NCI-H226 (cell line): ENCODE data around the gene CENPM.

Experiments
- DNase-seq: peaks from one replicate; pipeline ENCODE4 v3.0.0-alpha.2; 2015

CENPM gene

GRCh38 chr22:41912338-41913039, 34.5 kb downstream of the CENPM start:
- DNase-seq, result no peak

GRCh38 chr22:41911001-41911611, 35.8 kb downstream of the CENPM start:
- DNase-seq, result no peak

DNA sequence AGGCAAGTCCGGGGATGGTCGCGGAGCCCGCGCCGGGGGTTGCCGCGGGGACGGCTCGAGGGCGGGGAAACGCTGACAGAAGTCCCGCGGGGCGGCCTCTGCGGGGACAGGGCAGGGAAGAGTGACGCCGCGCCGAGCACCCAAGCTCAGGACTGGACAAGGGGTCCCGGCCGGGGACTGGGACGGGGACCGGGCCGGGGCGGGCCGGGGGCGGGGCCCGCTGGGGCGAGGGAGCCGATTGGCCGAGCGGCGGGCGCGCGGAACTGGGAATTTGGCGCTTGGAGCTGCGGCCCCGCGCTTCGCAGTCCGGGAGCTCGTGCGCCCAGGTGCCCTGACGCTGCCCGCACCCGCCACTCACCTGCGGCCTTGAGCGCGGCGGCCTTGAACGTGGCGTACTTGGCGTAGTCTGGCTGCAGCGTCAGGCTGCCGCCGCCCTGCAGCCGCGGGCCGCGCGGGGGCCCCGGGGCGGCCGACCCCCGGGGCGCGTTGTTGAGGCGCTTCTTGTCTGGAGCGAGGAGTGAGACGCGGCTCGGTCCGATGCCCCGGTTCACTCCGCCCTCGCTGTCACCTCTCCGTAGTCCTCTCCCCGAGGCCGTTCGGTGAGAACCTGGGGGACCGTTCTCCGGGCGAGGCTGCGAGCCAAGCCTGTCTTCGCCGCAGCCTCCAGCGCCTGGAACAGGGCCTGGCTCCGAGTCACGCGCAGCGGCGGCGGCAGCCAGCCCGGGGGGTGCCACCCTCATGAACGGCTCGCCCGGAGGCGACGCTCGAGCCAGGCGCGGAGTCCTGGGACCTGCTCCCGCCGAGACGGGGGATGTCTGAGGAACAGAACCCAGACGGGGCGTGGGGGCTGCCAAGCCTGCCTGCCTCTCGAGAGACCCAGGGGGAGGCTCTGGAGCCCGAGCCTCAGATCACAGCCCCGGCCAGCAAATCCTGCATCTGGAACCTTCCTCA, 36.6 kb downstream of the CENPM start:
- DNase-seq, result no peak

GRCh38 chr22:41909310-41910049, 37.5 kb downstream of the CENPM start:
- DNase-seq, result no peak

- DNase-seq, result no peak
Observed at GRCh38 chr22:41908411-41909309, 38.3 kb downstream of the CENPM start.

- no peak for DNase-seq
Observed at GRCh38 chr22:41907436-41908401, 39.2 kb downstream of the CENPM start.

GRCh38 chr22:41906822-41907221, 40.1 kb downstream of the CENPM start:
- no peak for DNase-seq

DNA sequence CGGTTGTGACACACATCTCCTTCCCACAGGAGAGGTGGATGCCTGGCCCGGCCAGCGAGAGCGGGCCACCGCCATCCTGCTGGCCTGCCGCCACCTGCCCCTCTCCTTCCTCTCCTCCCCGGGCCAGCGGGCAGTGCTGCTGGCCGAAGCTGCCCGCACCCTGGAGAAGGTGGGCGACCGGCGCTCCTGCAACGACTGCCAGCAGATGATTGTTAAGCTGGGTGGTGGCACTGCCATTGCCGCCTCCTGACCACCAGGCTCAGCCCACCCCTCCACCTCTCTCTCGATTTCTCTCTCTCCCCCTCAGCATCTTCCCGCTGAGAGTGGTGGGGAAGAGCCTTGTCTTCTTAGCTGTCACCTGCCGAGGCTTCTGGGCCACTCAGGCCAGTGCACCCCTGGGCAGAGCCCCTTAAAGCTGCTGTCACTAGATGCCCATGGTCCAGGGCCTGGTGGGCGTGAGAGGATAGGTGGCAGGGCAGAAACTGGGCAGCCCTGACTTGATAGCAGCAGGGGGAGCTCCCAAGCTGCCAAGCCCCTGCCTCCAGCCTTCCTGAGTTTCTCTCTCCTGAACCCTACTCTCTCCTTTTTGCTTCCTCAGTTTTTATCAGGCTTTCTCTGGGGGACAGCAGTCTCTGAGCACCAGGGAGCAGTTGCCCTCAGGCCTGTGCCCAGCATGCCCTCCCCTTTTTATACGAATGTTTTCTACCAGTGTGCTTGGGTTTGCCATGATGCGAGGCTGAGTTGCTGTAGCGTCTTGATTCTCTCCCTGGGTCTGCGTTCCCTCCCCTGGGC, 41.3 kb downstream of the CENPM start:
- no peak for DNase-seq

DNA sequence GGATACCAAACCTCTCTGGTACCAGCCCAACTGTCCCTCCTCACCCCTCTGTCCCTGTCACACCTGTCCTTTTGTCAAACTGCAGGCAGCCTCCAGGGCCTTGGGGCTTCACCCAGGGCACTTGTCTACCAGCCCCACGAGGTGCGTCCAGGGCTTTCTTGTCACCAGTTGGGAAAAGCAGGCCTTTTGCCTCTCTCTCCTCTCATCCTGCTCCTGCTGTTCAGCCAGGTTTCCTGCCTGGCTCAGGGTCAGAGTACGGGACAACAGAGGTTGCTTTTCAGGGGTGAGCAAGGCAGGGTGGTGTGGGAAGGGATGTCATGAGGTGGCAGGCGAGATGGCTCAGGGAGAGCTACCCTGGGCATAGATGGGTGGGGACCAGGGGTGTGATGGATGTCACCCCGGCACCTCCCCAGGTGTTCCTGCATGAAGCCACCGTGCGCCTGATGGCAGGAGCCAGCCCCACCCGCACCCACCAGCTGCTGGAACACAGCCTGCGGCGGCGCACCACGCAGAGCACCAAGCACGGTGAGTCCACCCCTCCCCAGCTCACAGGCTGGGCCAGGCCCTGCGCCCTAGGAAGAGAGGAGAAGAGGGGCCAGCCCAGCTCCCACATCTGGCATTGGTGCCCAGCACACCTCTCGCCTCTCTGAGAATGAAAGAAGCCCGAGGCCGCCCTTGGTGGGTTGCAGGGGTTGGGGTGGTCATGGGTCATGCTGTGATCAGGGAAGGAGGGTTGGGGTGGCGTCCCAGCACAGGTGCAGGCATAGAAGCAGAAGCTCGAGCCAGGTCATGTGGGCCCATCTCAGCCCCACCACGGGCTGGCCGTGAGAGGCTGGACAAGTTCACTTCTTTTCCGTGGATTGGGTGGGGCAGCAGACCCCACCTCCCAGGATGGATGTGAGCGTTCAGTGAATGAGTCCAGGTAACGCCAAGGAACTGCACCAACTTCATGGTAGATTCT, 42.2 kb downstream of the CENPM start:
- DNase-seq, result no peak

DNA sequence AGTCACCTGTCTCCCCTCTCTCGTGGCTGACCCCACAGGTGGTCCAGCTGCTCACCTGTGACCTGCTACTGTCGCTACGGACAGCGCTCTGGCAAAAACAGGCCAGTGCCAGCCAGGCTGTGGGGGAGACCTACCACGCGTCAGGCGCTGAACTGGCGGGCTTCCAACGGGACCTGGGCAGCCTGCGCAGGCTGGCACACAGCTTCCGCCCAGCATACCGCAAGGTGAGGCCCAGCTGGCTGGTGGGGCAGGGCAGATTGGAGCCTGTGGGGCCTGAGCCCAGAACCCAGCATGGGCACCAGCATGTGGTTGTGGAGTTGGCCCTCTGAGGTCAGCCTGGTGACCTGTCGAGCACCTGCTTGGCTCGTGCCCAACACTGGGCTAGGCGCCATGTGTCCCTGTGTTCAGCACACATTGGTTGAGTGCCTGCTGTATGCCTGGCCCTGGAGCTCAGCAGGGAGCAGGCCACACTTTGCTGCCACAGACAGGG, 44.0 kb downstream of the CENPM start:
- no peak for DNase-seq

GRCh38 chr22:41902016-41902415, 44.9 kb downstream of the CENPM start:
- no peak for DNase-seq

- DNase-seq, result no peak
Observed at GRCh38 chr22:41900652-41901312, 46.2 kb downstream of the CENPM start.

GRCh38 chr22:41899992-41900651, 46.8 kb downstream of the CENPM start:
- no peak for DNase-seq

DNA sequence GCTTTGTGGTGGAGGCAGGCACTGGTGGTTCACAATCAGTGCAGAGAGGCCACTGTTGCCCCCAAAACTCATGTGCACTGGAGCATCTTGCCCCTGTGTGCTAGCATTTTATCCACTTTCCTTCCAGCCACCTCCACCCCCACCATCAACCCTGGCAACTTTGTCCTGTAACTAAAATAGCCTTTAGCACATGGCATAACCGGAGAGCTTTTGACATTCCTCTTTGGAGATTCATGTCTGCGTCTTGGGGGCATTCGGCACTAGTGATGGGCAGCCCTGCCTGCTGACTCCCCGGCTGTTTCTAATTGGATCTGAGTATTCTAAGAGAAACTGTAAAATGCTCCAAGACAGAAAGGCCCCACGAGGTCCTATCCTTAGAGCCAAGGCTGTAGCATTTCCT, 47.8 kb downstream of the CENPM start:
- no peak for DNase-seq

GRCh38 chr22:41898645-41899044, 48.3 kb downstream of the CENPM start:
- DNase-seq, result no peak

DNA sequence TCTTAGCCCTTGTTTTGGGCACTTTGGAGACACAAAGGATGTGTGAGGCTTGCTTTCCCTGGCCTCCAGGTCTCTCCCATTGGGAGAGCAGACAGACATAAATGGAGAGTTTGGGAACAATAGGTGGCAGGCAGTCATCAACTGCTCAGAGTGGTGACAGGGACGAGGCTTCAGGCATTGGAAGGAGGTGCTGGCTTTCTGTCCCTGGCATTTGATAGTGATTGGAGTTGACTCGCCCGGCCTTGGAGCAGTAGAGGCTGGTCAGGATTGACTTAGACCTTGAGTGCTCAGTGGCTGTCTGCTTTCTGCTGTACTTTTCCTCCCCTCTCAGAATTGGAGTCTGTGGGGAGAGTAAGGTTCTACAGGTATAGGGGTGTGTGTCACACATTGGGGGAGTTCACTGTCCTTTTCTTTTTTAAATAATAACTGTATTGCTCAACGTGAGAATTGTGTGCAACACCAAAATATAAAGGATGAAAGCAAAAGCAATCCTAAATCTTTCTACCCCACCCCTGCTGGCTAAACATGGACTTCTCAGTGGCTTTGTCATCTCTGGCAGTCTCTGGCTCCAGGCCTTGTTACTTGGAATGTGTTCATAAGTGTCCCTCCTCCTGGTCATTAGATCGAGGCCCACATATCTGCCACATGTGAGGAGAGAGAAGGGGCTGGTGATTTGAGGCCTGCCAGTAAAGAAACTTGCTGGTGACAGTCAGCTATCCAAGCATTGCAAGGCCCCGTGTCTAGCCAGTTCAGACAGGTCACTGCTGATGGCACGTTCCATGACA, 53.2 kb downstream of the CENPM start:
- DNase-seq, result no peak
